ENCODE data around the gene MYH14. TPM values are rescaled to one million over a fixed set of nuclear protein-coding genes. Genes with fewer than 3 reads are reported as not detected.

The MYH14 gene
- total RNA-seq, 6 donors from 2014 or later = 145 to 351 (median 208) TPM

DNA sequence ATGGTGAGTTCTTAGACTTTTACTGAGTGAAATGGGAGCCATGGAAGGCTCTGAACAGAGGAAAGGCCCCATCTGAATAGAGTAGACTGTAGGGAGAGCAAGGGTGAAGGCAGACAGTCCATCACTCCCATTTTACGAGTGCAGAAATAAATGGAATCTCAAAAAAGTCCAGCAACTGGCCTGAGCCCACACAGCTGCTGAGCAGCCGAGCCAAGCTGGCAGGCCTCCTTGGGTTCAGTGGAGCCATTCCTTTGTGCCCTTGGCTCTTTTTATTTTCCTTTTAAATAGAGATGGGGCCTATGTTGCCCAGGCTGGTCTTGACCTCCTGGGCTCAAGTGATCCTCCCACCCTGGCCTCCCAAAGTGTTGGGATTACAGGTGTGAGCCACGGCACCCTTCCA lies 1.0 kb upstream of the MYH14 start:
- H3K27ac ChIP-seq = no peak overlapping the region
- H3K4me3 ChIP-seq = no peak overlapping the region
- no peaks in the 10 kb centered on the region for H3K36me3 ChIP-seq
- ATAC-seq (ENCODE audit: low FRiP score in 2 of 2) (no peak), DNase-seq (no peak)
- no peaks in the 10 kb centered on the region for H3K9me3 ChIP-seq
- peaks cover 0 to 6% (median 3%) of the 10 kb centered on the region in 4 donors for H3K27me3 ChIP-seq
- peaks cover 19 to 38% (median 26%) of the 10 kb centered on the region in 4 donors for H3K4me1 ChIP-seq
- TF ChIP-seq POLR2AphosphoS5 (IDR thresholded peaks at IDR 0.05) = no peak
- no peak for TF ChIP-seq EP300 (IDR thresholded peaks at IDR 0.05)
- no peak for TF ChIP-seq POLR2A (IDR thresholded peaks at IDR 0.05)
- TF ChIP-seq CTCF (IDR thresholded peaks at IDR 0.05) = no peak
- 84 to 92% methylated on average over 3 of the region's 3 CpGs for WGBS, 2 donors

DNA sequence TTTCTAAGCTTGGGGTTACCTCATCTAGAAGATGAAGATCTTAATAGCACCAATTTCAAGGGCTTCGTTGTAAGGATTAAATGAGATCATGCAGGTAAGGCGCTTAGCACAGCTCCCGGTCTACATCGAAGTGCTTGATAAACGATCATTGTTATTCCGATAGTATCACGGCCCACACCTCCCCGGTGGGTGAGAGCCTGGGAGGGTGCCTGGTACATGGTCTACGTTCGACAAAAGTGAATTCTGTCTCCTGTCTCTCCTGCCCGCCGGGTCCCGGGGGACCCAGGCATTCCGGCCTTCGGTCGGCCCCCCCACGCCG lies 501 bp upstream of the MYH14 start:
- Histone ChIP-seq H3K4me3 (peak overlapping the region in 3 of 4 donors; percentile 62 to 72 (median 70)), H3K9me3 (no peaks in the 10 kb centered on the region), H3K27ac (peak overlapping the region in 3 of 4 donors; percentile 49 to 83 (median 59)), H3K4me1 (peaks cover 19 to 42% (median 26%) of the 10 kb centered on the region in 4 donors), H3K36me3 (no peaks in the 10 kb centered on the region), H3K27me3 (peaks cover 0 to 6% (median 3%) of the 10 kb centered on the region in 4 donors)
- ATAC-seq (ENCODE audit: low FRiP score in 2 of 2) = no peak
- DNase-seq = no peak
- TF ChIP-seq CTCF (IDR thresholded peaks at IDR 0.05) (no peak), POLR2AphosphoS5 (IDR thresholded peaks at IDR 0.05) (no peak), POLR2A (IDR thresholded peaks at IDR 0.05) (no peak), EP300 (IDR thresholded peaks at IDR 0.05) (no peak)
- 12 to 24% methylated on average over 14 to 18 of the region's 18 CpGs for WGBS, 2 donors

DNA sequence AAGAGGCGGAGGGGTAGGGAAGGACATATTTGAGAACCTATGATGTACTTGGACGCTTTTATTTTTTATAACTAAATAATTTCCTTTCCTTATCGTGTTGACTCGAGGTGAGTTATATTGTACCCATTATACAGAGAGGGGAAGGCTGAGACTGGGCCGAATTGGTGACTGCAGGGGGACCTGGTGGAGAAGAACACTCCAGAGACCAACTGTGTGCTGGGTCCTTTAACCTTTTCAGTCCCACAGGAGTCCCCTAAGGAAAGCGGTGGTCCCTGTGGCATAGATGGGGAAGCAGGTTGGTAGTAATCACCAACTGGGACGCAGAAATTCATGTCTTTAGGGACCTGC lies 633 bp downstream of the MYH14 start:
- TF ChIP-seq EP300 (IDR thresholded peaks at IDR 0.05) (no peak), POLR2AphosphoS5 (IDR thresholded peaks at IDR 0.05) (no peak)
- H3K27me3 ChIP-seq = peaks cover 0 to 6% (median 3%) of the 10 kb centered on the region in 4 donors
- WGBS, 2 donors = 59 to 62% methylated on average over 7 of the region's 7 CpGs
- ATAC-seq (ENCODE audit: low FRiP score in 2 of 2) = no peak
- H3K4me3 ChIP-seq = peak overlapping the region in 3 of 4 donors; percentile 62 to 72 (median 70)
- peak overlapping the region in 2 of 4 donors; percentile 79 to 82 for H3K27ac ChIP-seq
- no peaks in the 10 kb centered on the region for H3K36me3 ChIP-seq
- no peak for DNase-seq
- H3K4me1 ChIP-seq = peaks cover 11 to 35% (median 20%) of the 10 kb centered on the region in 4 donors
- no peaks in the 10 kb centered on the region for H3K9me3 ChIP-seq

DNA sequence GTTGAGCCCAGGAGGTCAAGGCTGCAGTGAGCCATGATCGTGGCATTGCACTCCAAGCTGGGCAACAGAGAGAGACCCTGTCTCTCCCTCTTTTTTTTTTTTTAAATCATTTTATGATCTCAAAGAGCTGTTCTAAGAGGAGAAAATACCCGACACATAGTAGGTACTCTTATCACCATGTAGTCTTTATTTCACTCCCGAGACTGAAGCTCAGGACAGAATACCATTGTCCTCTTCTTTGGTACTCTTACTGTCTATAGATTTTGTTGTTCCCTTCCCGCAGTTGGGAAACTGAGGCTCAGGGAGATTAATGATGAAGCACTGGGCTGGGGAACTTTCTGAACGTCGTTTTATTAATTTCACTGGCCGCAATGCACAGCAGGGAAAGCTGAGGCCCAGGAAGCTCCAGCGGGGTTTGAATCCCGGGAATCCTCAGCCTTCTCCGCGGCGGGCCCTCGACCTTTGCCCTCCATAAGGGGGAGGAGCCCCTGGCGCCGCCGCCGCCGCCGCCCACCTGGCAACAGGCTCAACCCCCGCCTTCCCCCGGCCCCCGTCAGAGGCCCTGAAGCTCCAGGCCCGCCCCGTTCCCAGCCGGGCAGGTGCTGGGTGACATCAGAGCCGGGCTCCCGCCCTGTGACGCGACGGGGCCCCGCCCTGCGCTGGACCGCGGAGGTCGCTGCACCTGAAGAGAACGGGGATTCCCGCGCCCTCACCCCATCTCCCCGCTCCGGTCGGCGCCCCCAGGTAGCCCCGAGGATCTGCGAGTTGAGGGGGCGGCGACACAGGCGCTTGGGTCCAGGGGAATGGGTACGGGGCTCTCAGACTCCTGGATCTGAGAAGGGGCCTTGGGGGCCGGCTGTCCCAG lies 1.6 kb downstream of the MYH14 start:
- TF ChIP-seq EP300 (IDR thresholded peaks at IDR 0.05) = peak in 1 of 4 donors; percentile 36
- peak; percentile 35 to 52 for TF ChIP-seq POLR2AphosphoS5 (IDR thresholded peaks at IDR 0.05)
- peak in 1 of 4 donors; percentile 81 for TF ChIP-seq POLR2A (IDR thresholded peaks at IDR 0.05)
- TF ChIP-seq CTCF (IDR thresholded peaks at IDR 0.05) = no peak
- H3K27ac ChIP-seq = peak overlapping the region; percentile 82 to 89 (median 86)

GRCh38 chr19:50205681-50206138 lies 2.3 kb downstream of the MYH14 start:
- Histone ChIP-seq H3K27ac (peak overlapping the region; percentile 82 to 89 (median 86)), H3K4me3 (peak overlapping the region in 3 of 4 donors; percentile 40 to 55 (median 48)), H3K36me3 (peaks cover 0 to 5% (median 1%) of the 10 kb centered on the region in 4 donors), H3K4me1 (peaks cover 6 to 28% (median 16%) of the 10 kb centered on the region in 4 donors), H3K27me3 (peaks cover 0 to 6% (median 3%) of the 10 kb centered on the region in 4 donors), H3K9me3 (no peaks in the 10 kb centered on the region)
- DNase-seq (peak; percentile 54 to 87), ATAC-seq (ENCODE audit: low FRiP score in 2 of 2) (peak; percentile 45 to 87)
- 31% methylated on average over 6 to 12 of the region's 12 CpGs for WGBS, 2 donors
- TF ChIP-seq POLR2AphosphoS5 (IDR thresholded peaks at IDR 0.05) = no peak
- TF ChIP-seq CTCF (IDR thresholded peaks at IDR 0.05) = peak in 4 of 6 experiments; percentile 22 to 71 (median 44)
- TF ChIP-seq EP300 (IDR thresholded peaks at IDR 0.05) = no peak
- peak in 2 of 4 donors; percentile 37 to 50 for TF ChIP-seq POLR2A (IDR thresholded peaks at IDR 0.05)

More for the DNA sequence above, 1.6 kb downstream of the MYH14 start:
- H3K9me3 ChIP-seq = no peaks in the 10 kb centered on the region
- H3K27me3 ChIP-seq = peaks cover 0 to 6% (median 3%) of the 10 kb centered on the region in 4 donors
- ATAC-seq (ENCODE audit: low FRiP score in 2 of 2) (peak; percentile 80 to 94), DNase-seq (peak; percentile 91 to 95)
- no peaks in the 10 kb centered on the region for H3K36me3 ChIP-seq
- 15 to 18% methylated on average over 20 to 26 of the region's 49 CpGs for WGBS, 2 donors
- peak overlapping the region in 3 of 4 donors; percentile 40 to 55 (median 48) for H3K4me3 ChIP-seq
- H3K4me1 ChIP-seq = peaks cover 6 to 28% (median 16%) of the 10 kb centered on the region in 4 donors
